ENCODE results near the gene MCF2L. TPM values are rescaled to one million over a fixed set of nuclear protein-coding genes. Genes with fewer than 3 reads are reported as not detected.

The MCF2L gene
- total RNA-seq, 4 donors from 2014 or later, result 62.1 to 186 (median 91.3) TPM

GRCh38 chr13:113059891-113060290 lies 90.9 kb downstream of the MCF2L start:
- Histone ChIP-seq H3K27me3 (peaks cover 3% of the 10 kb centered on the region), H3K4me1 (no peaks in the 10 kb centered on the region), H3K27ac (no peak overlapping the region), H3K36me3 (no peaks in the 10 kb centered on the region), H3K9me3 (no peaks in the 10 kb centered on the region), H3K4me3 (no peak overlapping the region)
- intact Hi-C loops (cut with DNase I; ENCODE audit: low total_unique reads), result no loop called here
- no peak for TF ChIP-seq EP300 (IDR thresholded peaks at IDR 0.05; ENCODE audit: low read depth)
- TF ChIP-seq POLR2AphosphoS5 (IDR thresholded peaks at IDR 0.05), result no peak
- no peak for TF ChIP-seq CTCF (IDR thresholded peaks at IDR 0.05)
- no peak for TF ChIP-seq POLR2A (IDR thresholded peaks at IDR 0.05)
- in situ Hi-C loops (cut with MboI; ENCODE audit: low pct_ligation_motif_present in 1 of 4, low pct_unique_long_range_greater_than_20kb in 1 of 4, low sequenced_read_pairs in 3 of 4), result no loop called here
- WGBS, 2 donors (ENCODE audit: low coverage in 1 of 2), result 75% methylated on average over 15 of the region's 15 CpGs; no CpG with 5 or more reads in 1 of the 2 donors
- no peak for DNase-seq

- in situ Hi-C loops (cut with MboI; ENCODE audit: low pct_ligation_motif_present in 1 of 4, low pct_unique_long_range_greater_than_20kb in 1 of 4, low sequenced_read_pairs in 3 of 4) (no loop called here), intact Hi-C loops (cut with DNase I; ENCODE audit: low total_unique reads) (no loop called here)
- Histone ChIP-seq H3K27me3 (peaks cover 3% of the 10 kb centered on the region), H3K36me3 (no peaks in the 10 kb centered on the region), H3K27ac (no peak overlapping the region), H3K4me1 (no peaks in the 10 kb centered on the region), H3K4me3 (no peak overlapping the region), H3K9me3 (no peaks in the 10 kb centered on the region)
- 90% methylated on average over 32 of the region's 34 CpGs; no CpG with 5 or more reads in 1 of the 2 donors for WGBS, 2 donors (ENCODE audit: low coverage in 1 of 2)
- no peak for DNase-seq
- TF ChIP-seq POLR2A (IDR thresholded peaks at IDR 0.05), result no peak
These were observed 91.7 kb downstream of the MCF2L start for GRCh38 chr13:113060557-113061270.

GRCh38 chr13:113061271-113061625 lies 92.2 kb downstream of the MCF2L start:
- in situ Hi-C loops (cut with MboI; ENCODE audit: low pct_ligation_motif_present in 1 of 4, low pct_unique_long_range_greater_than_20kb in 1 of 4, low sequenced_read_pairs in 3 of 4) (no loop called here), intact Hi-C loops (cut with DNase I; ENCODE audit: low total_unique reads) (no loop called here)
- Histone ChIP-seq H3K4me3 (no peak overlapping the region), H3K9me3 (no peaks in the 10 kb centered on the region), H3K27ac (no peak overlapping the region), H3K27me3 (no peaks in the 10 kb centered on the region), H3K4me1 (no peaks in the 10 kb centered on the region), H3K36me3 (no peaks in the 10 kb centered on the region)
- WGBS, 2 donors (ENCODE audit: low coverage in 1 of 2), result 92% methylated on average over 8 of the region's 9 CpGs; no CpG with 5 or more reads in 1 of the 2 donors
- DNase-seq, result no peak
- TF ChIP-seq POLR2AphosphoS5 (IDR thresholded peaks at IDR 0.05) (no peak), POLR2A (IDR thresholded peaks at IDR 0.05) (no peak), EP300 (IDR thresholded peaks at IDR 0.05; ENCODE audit: low read depth) (no peak), CTCF (IDR thresholded peaks at IDR 0.05) (no peak)

GRCh38 chr13:113061796-113062425 lies 92.9 kb downstream of the MCF2L start:
- WGBS, 2 donors (ENCODE audit: low coverage in 1 of 2), result 85% methylated on average over 12 of the region's 14 CpGs; no CpG with 5 or more reads in 1 of the 2 donors
- Histone ChIP-seq H3K4me3 (no peak overlapping the region), H3K27ac (no peak overlapping the region), H3K9me3 (no peaks in the 10 kb centered on the region), H3K4me1 (no peaks in the 10 kb centered on the region), H3K36me3 (no peaks in the 10 kb centered on the region), H3K27me3 (no peaks in the 10 kb centered on the region)
- no peak for DNase-seq
- TF ChIP-seq CTCF (IDR thresholded peaks at IDR 0.05), result no peak
- no peak for TF ChIP-seq POLR2AphosphoS5 (IDR thresholded peaks at IDR 0.05)
- TF ChIP-seq EP300 (IDR thresholded peaks at IDR 0.05; ENCODE audit: low read depth), result no peak
- intact Hi-C loops (cut with DNase I; ENCODE audit: low total_unique reads), result no loop called here
- in situ Hi-C loops (cut with MboI; ENCODE audit: low pct_ligation_motif_present in 1 of 4, low pct_unique_long_range_greater_than_20kb in 1 of 4, low sequenced_read_pairs in 3 of 4), result no loop called here

Data from transverse colon (tissue), 4 donors.